HG03565 (cell line): ENCODE measurements around the gene SH3RF3.

Source experiments
- ATAC-seq: cut with Tn5 transposase; IDR thresholded peaks from one replicate; pipeline ENCODE4 v1.9.1; 2021; ENCODE audit warnings: mild to moderate bottlenecking, moderate library complexity; ENCODE audit not compliant: unreplicated experiment

The SH3RF3 gene

GRCh38 chr2:109256111-109256510 lies 127.1 kb downstream of the SH3RF3 start:
- ATAC-seq: no peak

- no peak for ATAC-seq
Measured at GRCh38 chr2:109256921-109257320, 127.9 kb downstream of the SH3RF3 start.

GRCh38 chr2:109257653-109258052 lies 128.6 kb downstream of the SH3RF3 start:
- ATAC-seq: no peak

GRCh38 chr2:109258376-109258775 lies 129.4 kb downstream of the SH3RF3 start:
- no peak for ATAC-seq

GRCh38 chr2:109258905-109259540 lies 130.0 kb downstream of the SH3RF3 start:
- ATAC-seq: no peak

- ATAC-seq: no peak
Measured at GRCh38 chr2:109259671-109260070, 130.7 kb downstream of the SH3RF3 start.

GRCh38 chr2:109260116-109260855 lies 131.3 kb downstream of the SH3RF3 start:
- no peak for ATAC-seq

- ATAC-seq: no peak
Measured at GRCh38 chr2:109260886-109261700, 132.1 kb downstream of the SH3RF3 start.

- no peak for ATAC-seq
Measured at GRCh38 chr2:109261906-109262631, 133.1 kb downstream of the SH3RF3 start.

- ATAC-seq: no peak
Measured at GRCh38 chr2:109264595-109265328, 135.8 kb downstream of the SH3RF3 start.

GRCh38 chr2:109265369-109265768 lies 136.4 kb downstream of the SH3RF3 start:
- ATAC-seq: no peak

- ATAC-seq: no peak
Measured at GRCh38 chr2:109265953-109266352, 136.9 kb downstream of the SH3RF3 start.

- no peak for ATAC-seq
Measured at GRCh38 chr2:109266496-109266895, 137.5 kb downstream of the SH3RF3 start.

- ATAC-seq: no peak
Measured at GRCh38 chr2:109266998-109267854, 138.2 kb downstream of the SH3RF3 start.

GRCh38 chr2:109268916-109269315 lies 139.9 kb downstream of the SH3RF3 start:
- ATAC-seq: no peak

GRCh38 chr2:109269706-109270504 lies 140.9 kb downstream of the SH3RF3 start:
- ATAC-seq: no peak

GRCh38 chr2:109270505-109271312 lies 141.7 kb downstream of the SH3RF3 start:
- ATAC-seq: no peak

GRCh38 chr2:109271920-109272319 lies 142.9 kb downstream of the SH3RF3 start:
- ATAC-seq: no peak
